GM21515 (cell line): Measurements from ENCODE around the gene NPSR1.
A peak's percentile ranks its signal among the peaks of the same experiment; 100 is the strongest.
"Not testable (repeated sequence)": the region's sequence is repeated elsewhere in the genome, so short reads cannot be mapped to it uniquely, and the experiment has no call there.

ENCODE experiments used
- ATAC-seq: cut with Tn5 transposase; IDR thresholded peaks from one replicate; pipeline ENCODE4 v1.9.1; 2021; ENCODE audit not compliant: unreplicated experiment

Gene NPSR1

GRCh38 chr7:34757570-34758110 lies 99.6 kb downstream of the NPSR1 start:
- ATAC-seq, result no peak

- no peak for ATAC-seq
Observed at GRCh38 chr7:34758111-34758601, 100.1 kb downstream of the NPSR1 start.

- no peak for ATAC-seq
Observed at GRCh38 chr7:34759477-34760125, 101.6 kb downstream of the NPSR1 start.

GRCh38 chr7:34760271-34760670 lies 102.3 kb downstream of the NPSR1 start:
- no peak for ATAC-seq

- no peak for ATAC-seq
Observed at GRCh38 chr7:34761206-34761605, 103.2 kb downstream of the NPSR1 start.

- no peak for ATAC-seq
Observed at GRCh38 chr7:34761627-34762026, 103.6 kb downstream of the NPSR1 start.

GRCh38 chr7:34762764-34763163 lies 104.7 kb downstream of the NPSR1 start:
- ATAC-seq, result no peak

GRCh38 chr7:34772296-34772938 lies 114.4 kb downstream of the NPSR1 start:
- ATAC-seq, result no peak

GRCh38 chr7:34776748-34777358 lies 118.8 kb downstream of the NPSR1 start:
- no peak for ATAC-seq

GRCh38 chr7:34780546-34780945 lies 122.5 kb downstream of the NPSR1 start:
- ATAC-seq, result no peak

- no peak for ATAC-seq
Observed at GRCh38 chr7:34787586-34787985, 129.6 kb downstream of the NPSR1 start.

GRCh38 chr7:34806831-34807230 lies 148.8 kb downstream of the NPSR1 start:
- no peak for ATAC-seq

- ATAC-seq, result no peak
Observed at GRCh38 chr7:34807548-34808340, 149.7 kb downstream of the NPSR1 start.

- ATAC-seq, result not testable (repeated sequence)
Observed at GRCh38 chr7:34814203-34814842, 156.3 kb downstream of the NPSR1 start.

GRCh38 chr7:34821932-34822558 lies 164.0 kb downstream of the NPSR1 start:
- ATAC-seq, result no peak

GRCh38 chr7:34823650-34824258 lies 165.7 kb downstream of the NPSR1 start:
- peak; percentile 95 for ATAC-seq

- no peak for ATAC-seq
Observed at GRCh38 chr7:34825221-34825620, 167.2 kb downstream of the NPSR1 start.

GRCh38 chr7:34830390-34830789 lies 172.4 kb downstream of the NPSR1 start:
- ATAC-seq, result no peak

- ATAC-seq, result no peak
Observed at GRCh38 chr7:34831436-34831835, 173.4 kb downstream of the NPSR1 start.

GRCh38 chr7:34832020-34832419 lies 174.0 kb downstream of the NPSR1 start:
- no peak for ATAC-seq
